CD4-positive, CD25-positive, alpha-beta regulatory T cell (primary cell): Measurements from ENCODE around the gene CLCN4. TPM values are rescaled to one million over a fixed set of nuclear protein-coding genes. Genes with fewer than 3 reads are reported as not detected.

Experiments
- ATAC-seq, 2 donors: fragments of 150-1000 bp; cut with Tn5 transposase; one replicate each; pipeline ENCODE4 v1.10.0; 2021; ENCODE audit warnings: low read depth in 2 of 2, moderate number of reproducible peaks in 2 of 2, moderate library complexity in 1 of 2
- DNase-seq, 3 donors: peaks; one replicate each; pipeline versions ENCODE4 v3.0.0 to v3.0.0-alpha.2; 2012 to 2022; ENCODE audit warnings: mixed read lengths in 1 of 3
- H3K27ac ChIP-seq: one replicate; pipeline ENCODE4 v1.7.0; 2013; ENCODE audit warnings: mild to moderate bottlenecking, low read length; ENCODE audit not compliant: insufficient read depth, poor library complexity, severe bottlenecking
- H3K27me3 ChIP-seq: one replicate; pipeline ENCODE4 v1.7.0; 2013; ENCODE audit warnings: low read length; ENCODE audit not compliant: control insufficient read depth, insufficient read depth
- H3K36me3 ChIP-seq: one replicate; pipeline ENCODE4 v1.7.0; 2013; ENCODE audit warnings: mild to moderate bottlenecking, low read length, moderate library complexity; ENCODE audit not compliant: control insufficient read depth, insufficient read depth
- H3K4me1 ChIP-seq: 2 replicates; pipeline ENCODE4 v1.7.0; 2013; ENCODE audit warnings: mild to moderate bottlenecking, low read length; ENCODE audit not compliant: insufficient read depth, control insufficient read depth, poor library complexity, severe bottlenecking
- H3K4me3 ChIP-seq: one replicate; pipeline ENCODE4 v1.7.0; 2013; ENCODE audit warnings: low read depth, mild to moderate bottlenecking, low read length, moderate library complexity
- H3K9me3 ChIP-seq, 2 experiments: 1 replicate in 1 of 2; 2 replicates in 1 of 2; pipeline ENCODE4 v1.7.0; 2013; ENCODE audit warnings: low read length in 2 of 2, mild to moderate bottlenecking in 1 of 2, moderate library complexity in 1 of 2; ENCODE audit not compliant: control insufficient read depth in 2 of 2
- H3K27ac Mint-ChIP-seq, 3 donors: one replicate each; pipeline ENCODE4 v1.8.0; 2020 to 2022; ENCODE audit warnings: mild to moderate bottlenecking in 3 of 3, mixed read lengths in 3 of 3, moderate library complexity in 2 of 3
- H3K27me3 Mint-ChIP-seq: one replicate; pipeline ENCODE4 v1.8.0; 2022; ENCODE audit warnings: mild to moderate bottlenecking, mixed read lengths
- H3K36me3 Mint-ChIP-seq: one replicate; pipeline ENCODE4 v1.8.0; 2020; ENCODE audit warnings: mixed read lengths
- H3K4me1 Mint-ChIP-seq, 4 donors: one replicate each; pipeline ENCODE4 v1.8.0; 2020 to 2022; ENCODE audit warnings: mixed read lengths in 4 of 4, mild to moderate bottlenecking in 1 of 4
- H3K4me3 Mint-ChIP-seq, 4 donors: one replicate each; pipeline ENCODE4 v1.8.0; 2020 to 2022; ENCODE audit warnings: mild to moderate bottlenecking in 4 of 4, mixed read lengths in 4 of 4, moderate library complexity in 3 of 4
- H3K9me3 Mint-ChIP-seq, 7 donors: one replicate each; pipeline ENCODE4 v1.8.0; 2020 to 2022; ENCODE audit warnings: mixed read lengths in 7 of 7, mild to moderate bottlenecking in 3 of 7, moderate library complexity in 2 of 7
- polyA plus RNA-seq, 4 donors: library from polyadenylated mRNA; unstranded; fragments of 300-500 nt; fragmentation: Illumina TruSeq; gene quantifications; one replicate each; pipeline ENCODE4 v1.2.3, GENCODE V29; 2021
- total RNA-seq: library from RNA; stranded (reverse); gene quantifications from one replicate; pipeline ENCODE4 v1.2.3, GENCODE V29; 2022

Gene CLCN4
- total and polyA plus RNA-seq, 5 donors from 2014 or later = 0.37 TPM; not detected in 4

GRCh38 chrX:10286195-10286594, 129.4 kb downstream of the CLCN4 start:
- Mint-ChIP-seq H3K36me3 (no peaks in the 10 kb centered on the region), H3K27me3 (no peaks in the 10 kb centered on the region), H3K9me3 (peaks cover 0 to 7% (median 1%) of the 10 kb centered on the region in 7 donors)

More at GRCh38 chrX:10286195-10286594, 129.4 kb downstream of the CLCN4 start:
- Histone ChIP-seq H3K36me3 (no peaks in the 10 kb centered on the region), H3K4me3 (no peak overlapping the region), H3K27me3 (no peaks in the 10 kb centered on the region), H3K27ac (no peak overlapping the region), H3K9me3 (no peaks in the 10 kb centered on the region), H3K4me1 (no peaks in the 10 kb centered on the region)
- ATAC-seq = no peak
- DNase-seq = no peak
- Mint-ChIP-seq H3K27ac (no peak overlapping the region), H3K4me1 (no peaks in the 10 kb centered on the region), H3K4me3 (no peak overlapping the region)

Other genes starting within 250 kb of the CLCN4 start
- not detected for gene CLDN34, start 189.6 kb upstream of the CLCN4 start, total RNA-seq
- gene CLDN34, start 189.6 kb upstream of the CLCN4 start, polyA plus RNA-seq = not detected